Measurements from ENCODE around the gene DENND6B. TPM values are rescaled to one million over a fixed set of nuclear protein-coding genes. Genes with fewer than 3 reads are reported as not detected.

Gene DENND6B
- total RNA-seq, 1 experiment from 2014 or later: 11.0 TPM

DNA sequence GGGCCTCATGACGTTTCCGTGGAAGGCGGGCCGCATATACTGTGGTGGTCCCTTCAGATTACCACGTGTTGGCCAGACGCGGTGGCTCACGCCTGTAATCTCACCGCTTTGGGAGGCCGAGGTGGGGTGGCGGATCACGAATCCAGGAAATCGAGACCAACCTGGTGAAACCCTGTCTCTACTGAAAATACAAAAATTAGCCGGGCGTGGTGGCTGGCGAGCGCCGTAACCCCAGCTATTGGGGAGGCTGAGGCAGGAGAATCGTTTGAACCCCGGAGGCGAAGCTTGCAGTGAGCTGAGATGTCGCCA lies 853 bp upstream of the DENND6B start:
- peaks cover 37 to 57% of the 10 kb centered on the region in 2 experiments for H3K4me1 ChIP-seq (ENCODE audit: control insufficient read depth in 1 of 2, insufficient read depth in 2 of 2, low read length in 2 of 2)
- H3K4me3 ChIP-seq (replicated peaks in 1 of 2; ENCODE audit: low read depth in 1 of 2, low read length in 2 of 2): peak overlapping the region; percentile 63 to 80
- ATAC-seq (no peak), DNase-seq (ENCODE audit: low read depth, low spot score) (no peak)
- no peaks in the 10 kb centered on the region for H3K27me3 ChIP-seq (ENCODE audit: insufficient read depth, low read length)
- no peak overlapping the region for H2AFZ ChIP-seq (ENCODE audit: low read depth, low read length, poor library complexity, severe bottlenecking)
- no peaks in the 10 kb centered on the region for H3K9me2 ChIP-seq (ENCODE audit: insufficient read depth)
- TF ChIP-seq POLR2AphosphoS5 (IDR thresholded peaks at IDR 0.05; ENCODE audit: low read depth, low read length): no peak
- TF ChIP-seq ATF3 (IDR thresholded peaks at IDR 0.05): no peak
- no peak for TF ChIP-seq EZH2phosphoT487 (IDR thresholded peaks at IDR 0.05; ENCODE audit: borderline replicate concordance)
- no peak for TF ChIP-seq TCF7L2 (IDR thresholded peaks at IDR 0.05; ENCODE audit: borderline replicate concordance, extremely low read depth, insufficient read depth, insufficient read length)
- TF ChIP-seq EGR1 (IDR thresholded peaks at IDR 0.05; ENCODE audit: low read depth): no peak
- TF ChIP-seq RAD21 (IDR thresholded peaks at IDR 0.05; ENCODE audit: low read depth): no peak
- TF ChIP-seq SRF (IDR thresholded peaks at IDR 0.05; ENCODE audit: low read depth): no peak
- no peaks in the 10 kb centered on the region for H3K36me3 ChIP-seq (ENCODE audit: control insufficient read depth in 1 of 2, insufficient read depth in 2 of 2, low read length in 2 of 2)
- no TSS peak for BruUV-seq (replicated peaks)
- H3K27ac ChIP-seq (ENCODE audit: low read depth, low read length): peak overlapping the region; percentile 83
- peak overlapping the region; percentile 88 for H3K9ac ChIP-seq (ENCODE audit: low read length)
- no peaks in the 10 kb centered on the region for H3K9me3 ChIP-seq (ENCODE audit: control insufficient read depth in 1 of 2, insufficient read depth in 1 of 2, low read depth in 1 of 2, low read length in 2 of 2)
- peaks cover 3% of the 10 kb centered on the region; the same call in 1 of the 2 replicates for H3K79me2 ChIP-seq (ENCODE audit: insufficient read depth, low read length)
- intact Hi-C loops (cut with micrococcal nuclease): loop anchor here (1.0 kb wide), 1 partner anchor 53 kb away; no protein-coding TSS in a partner anchor
- no peaks in the 10 kb centered on the region for H4K20me1 ChIP-seq (ENCODE audit: insufficient read depth)
- POLR2A ChIA-PET: interaction anchor here (1.4 to 1.5 kb wide), 2 partner anchors 22 to 76 kb away, joined by 5 read pairs; partner anchors contain the start of gene HDAC10
- CTCF ChIA-PET: interaction anchor here (1.1 to 1.3 kb wide), 2 partner anchors 14 to 51 kb away, joined by 3 to 4 read pairs; no protein-coding TSS in a partner anchor
- RAD21 ChIA-PET (ENCODE audit: low non-redundant PET in 1 of 2, low total read pairs in 2 of 2, uncharacterized antibody in 2 of 2, unreplicated experiment in 2 of 2): interaction anchor here in 1 of 2 experiments (1.0 to 1.3 kb wide), 2 partner anchors 22 to 204 kb away, joined by 3 read pairs; no protein-coding TSS in a partner anchor
- peak overlapping the region; percentile 97 for H3K4me2 ChIP-seq (ENCODE audit: low read length)

DNA sequence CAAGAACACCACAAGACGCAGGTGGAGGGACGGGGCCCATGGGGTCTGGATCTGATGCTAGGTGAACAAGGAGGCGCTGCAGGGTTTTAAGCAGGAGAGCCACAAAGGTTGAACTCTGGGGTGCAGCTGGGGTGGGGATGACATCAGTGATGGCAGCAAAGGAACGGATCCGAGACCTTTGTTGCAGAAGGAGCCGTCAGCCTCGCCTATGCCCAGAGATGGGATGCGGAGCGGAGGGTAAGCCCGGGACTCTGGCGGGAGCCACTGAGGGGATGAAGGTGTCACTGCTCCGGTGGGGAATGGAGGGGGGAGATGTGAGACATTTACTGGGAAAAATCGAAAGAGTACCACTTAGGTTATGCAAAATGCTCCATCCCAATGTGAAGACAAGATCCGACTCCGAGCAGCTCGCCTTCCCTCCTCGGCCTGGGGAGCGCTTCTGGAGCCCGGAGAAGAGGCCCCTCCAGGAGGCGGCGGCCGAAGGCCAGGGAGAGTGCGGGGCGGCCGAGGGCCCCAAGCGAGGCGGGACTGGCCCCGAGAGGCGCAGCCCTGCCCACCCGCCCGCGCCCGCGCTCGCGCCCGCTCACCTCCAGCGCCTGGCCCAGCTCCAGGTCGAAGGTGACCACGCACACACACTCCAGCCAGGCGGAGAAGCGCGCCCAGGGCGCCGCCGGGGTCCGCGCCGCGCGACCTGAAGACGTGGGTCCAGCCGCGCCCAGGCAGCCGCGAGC lies 422 bp downstream of the DENND6B start:
- H3K4me3 ChIP-seq (replicated peaks in 1 of 2; ENCODE audit: low read depth in 1 of 2, low read length in 2 of 2): peak overlapping the region; percentile 47 to 80
- DNase-seq (ENCODE audit: low read depth, low spot score) (no peak), ATAC-seq (peak; percentile 51)
- H3K9ac ChIP-seq (ENCODE audit: low read length): peak overlapping the region; percentile 67
- intact Hi-C loops (cut with micrococcal nuclease): no loop called here
- H3K27ac ChIP-seq (ENCODE audit: low read depth, low read length): peak overlapping the region; percentile 83
- BruUV-seq (replicated peaks): no TSS peak
- no peaks in the 10 kb centered on the region for H3K27me3 ChIP-seq (ENCODE audit: insufficient read depth, low read length)
- H3K9me2 ChIP-seq (ENCODE audit: insufficient read depth): no peaks in the 10 kb centered on the region
- POLR2A ChIA-PET: no interaction called here
- H3K4me1 ChIP-seq (ENCODE audit: control insufficient read depth in 1 of 2, insufficient read depth in 2 of 2, low read length in 2 of 2): peaks cover 40 to 59% of the 10 kb centered on the region in 2 experiments
- RAD21 ChIA-PET (ENCODE audit: low non-redundant PET in 1 of 2, low total read pairs in 2 of 2, uncharacterized antibody in 2 of 2, unreplicated experiment in 2 of 2): interaction anchor here in 1 of 2 experiments (0.7 to 1.2 kb wide), 2 partner anchors 21 to 75 kb away, joined by 3 read pairs; partner anchors contain the start of gene HDAC10
- peaks cover 3% of the 10 kb centered on the region; the same call in 1 of the 2 replicates for H3K79me2 ChIP-seq (ENCODE audit: insufficient read depth, low read length)
- no peak overlapping the region for H2AFZ ChIP-seq (ENCODE audit: low read depth, low read length, poor library complexity, severe bottlenecking)
- CTCF ChIA-PET: no interaction called here
- no peaks in the 10 kb centered on the region for H3K9me3 ChIP-seq (ENCODE audit: control insufficient read depth in 1 of 2, insufficient read depth in 1 of 2, low read depth in 1 of 2, low read length in 2 of 2)
- H3K4me2 ChIP-seq (ENCODE audit: low read length): peak overlapping the region; percentile 94
- no peak for TF ChIP-seq REST (IDR thresholded peaks at IDR 0.05; ENCODE audit: low read depth)
- H4K20me1 ChIP-seq (ENCODE audit: insufficient read depth): no peaks in the 10 kb centered on the region
- H3K36me3 ChIP-seq (ENCODE audit: control insufficient read depth in 1 of 2, insufficient read depth in 2 of 2, low read length in 2 of 2): no peaks in the 10 kb centered on the region
